Spleen (tissue), 7 donors: ENCODE data around the gene HOXB5.

Experiments
- CTCF ChIP-seq, 11 experiments: fragments of 200-600 bp in 7 of 11; fragments of 450-650 bp in 4 of 11; sonication (generic) in 4 of 11; IDR thresholded peaks in 8 of 11; conservative IDR thresholded peaks in 3 of 11; 1 replicate in 7 of 11; 2 replicates in 4 of 11; pipeline versions ENCODE4 v1.4.0 to v1.8.0; 2016 to 2021; ENCODE audit warnings: antibody characterized with exemption in 11 of 11, inconsistent platforms in 4 of 11, mild to moderate bottlenecking in 1 of 11
- POLR2A ChIP-seq, 3 donors: fragments of 450-650 bp; IDR thresholded peaks; one replicate each; pipeline ENCODE4 v1.5.1; 2017; ENCODE audit warnings: antibody characterized with exemption in 3 of 3, mild to moderate bottlenecking in 1 of 3
- POLR2AphosphoS5 ChIP-seq, 3 donors: sonication (generic); formaldehyde crosslinking; IDR thresholded peaks; one replicate each; pipeline ENCODE4 v1.5.1; 2017; ENCODE audit warnings: antibody characterized with exemption in 3 of 3
- donor health status: DM: no; HTN: no; CAD: no; lungs with moderate emphysema.
- donor health status: DM: no; HTN: no; CAD: no.
- donor health status: DM: no; HTN: no; CAD: no.

GRCh38 chr17:48567646-48568354 lies 25.8 kb downstream of the HOXB5 start:
- TF ChIP-seq CTCF (IDR thresholded peaks at IDR 0.05 in 8 of 11, conservative IDR thresholded peaks at IDR 0.05 in 3 of 11) (no peak), POLR2A (IDR thresholded peaks at IDR 0.05) (no peak), POLR2AphosphoS5 (IDR thresholded peaks at IDR 0.05) (no peak)
